HepG2 (cell line): ENCODE measurements around the gene CEP128. TPM values are rescaled to one million over a fixed set of nuclear protein-coding genes. Genes with fewer than 3 reads are reported as not detected.

ENCODE experiments used
- ATAC-seq: fragments of 200-7000 bp; cut with Tn5 transposase; 3 replicates; pipeline ENCODE4 v1.9.1; 2020; ENCODE audit warnings: mild to moderate bottlenecking, moderate library complexity
- BruUV-seq: library from RNA; stranded (reverse); fragments of 400-500 nt; replicated peaks from 2 replicates; lab custom pipeline; 2021; lab: Mats Ljungman, UMichigan
- CTCF ChIA-PET: fragments of 300-600 bp; formaldehyde crosslinking; extraction: SDS; loops from one replicate; lab custom pipeline; 2021; ENCODE audit warnings: low total read pairs, inconsistent platforms, low intra/inter-chr PET ratio; lab: Yijun Ruan, JAX
- POLR2A ChIA-PET: fragments of 350-600 bp; sonication (Branson Sonifier 250); formaldehyde crosslinking; loops from one replicate; lab custom pipeline; 2020; ENCODE audit warnings: antibody characterized with exemption, inconsistent platforms; lab: Yijun Ruan, JAX
- DNase-seq: peaks from one replicate; pipeline ENCODE4 v3.0.0-alpha.2; 2015; ENCODE audit warnings: low spot score
- FAIRE-seq: peaks from 3 replicates; lab custom pipeline; 2011; peaks lifted over from hg19 to GRCh38; lab: Jason Lieb, UNC
- H2AFZ ChIP-seq: one replicate; pipeline ENCODE4 v1.6.1; 2011; ENCODE audit warnings: low read length, inconsistent platforms
- H3K27ac ChIP-seq: fragments of 300-600 bp; 3 replicates; pipeline ENCODE4 v1.8.0; 2011; ENCODE audit warnings: mixed run types, mild to moderate bottlenecking, mixed read lengths, low read length, inconsistent platforms; ENCODE audit not compliant: insufficient read depth; ENCODE audit errors: extremely low read length
- H3K27me3 ChIP-seq, 2 experiments: fragments of 200-600 bp in 1 of 2; 2 replicates in 1 of 2; 3 replicates in 1 of 2; pipeline versions ENCODE4 v1.6.0 to v1.8.0; 2011; ENCODE audit warnings: low read length in 2 of 2, mild to moderate bottlenecking in 2 of 2, moderate library complexity in 2 of 2, inconsistent platforms in 1 of 2; ENCODE audit not compliant: insufficient read depth in 2 of 2, control insufficient read depth in 1 of 2
- H3K36me3 ChIP-seq, 2 experiments: fragments of 200-600 bp in 1 of 2; replicated peaks in 1 of 2; 2 replicates in 1 of 2; 3 replicates in 1 of 2; pipeline versions ENCODE4 v1.5.1 to v1.8.0; 2011; ENCODE audit warnings: low read length in 2 of 2, inconsistent platforms in 1 of 2; ENCODE audit not compliant: insufficient read depth in 2 of 2, control insufficient read depth in 1 of 2
- H3K4me1 ChIP-seq: 2 replicates; pipeline ENCODE4 v1.5.1; 2012; ENCODE audit warnings: low read length, inconsistent platforms; ENCODE audit not compliant: insufficient read depth
- H3K4me2 ChIP-seq: 2 replicates; pipeline ENCODE4 v1.6.0; 2011; ENCODE audit warnings: low read depth, low read length, inconsistent platforms
- H3K4me3 ChIP-seq, 3 experiments: fragments of 200-600 bp in 1 of 3; sonication (generic), shearing (Covaris generic) in 1 of 3; replicated peaks in 1 of 3; 2 replicates each; pipeline ENCODE4 v1.5.1; 2011 to 2016; ENCODE audit warnings: low read length in 3 of 3, inconsistent platforms in 2 of 3, low read depth in 2 of 3, mild to moderate bottlenecking in 2 of 3, control low read depth in 1 of 3, mixed read lengths in 1 of 3; ENCODE audit not compliant: insufficient read depth in 1 of 3
- H3K79me2 ChIP-seq: one replicate; pipeline ENCODE4 v1.6.1; 2011; ENCODE audit warnings: low read length, inconsistent platforms; ENCODE audit not compliant: insufficient read depth
- H3K9ac ChIP-seq: 2 replicates; pipeline ENCODE4 v1.6.0; 2011; ENCODE audit warnings: mild to moderate bottlenecking, low read depth, low read length, inconsistent platforms; ENCODE audit not compliant: insufficient read depth
- H3K9me3 ChIP-seq: 2 replicates; pipeline ENCODE4 v1.5.1; 2012; ENCODE audit warnings: mild to moderate bottlenecking, low read length
- H4K20me1 ChIP-seq: 2 replicates; pipeline ENCODE4 v1.6.0; 2011; ENCODE audit warnings: inconsistent platforms, mild to moderate bottlenecking, low read length, moderate library complexity; ENCODE audit not compliant: insufficient read depth
- ETV5 ChIP-seq: IDR thresholded peaks from 2 replicates; pipeline ENCODE4 v1.6.1; 2018; ENCODE audit warnings: missing biosample characterization, missing genetic modification reagents, inconsistent platforms, borderline replicate concordance
- HOXD1 ChIP-seq: sonication (generic); formaldehyde crosslinking; IDR thresholded peaks from 2 replicates; pipeline ENCODE4 v1.5.0; 2020; ENCODE audit warnings: missing genetic modification reagents
- PITX1 ChIP-seq: sonication (generic); formaldehyde crosslinking; IDR thresholded peaks from 2 replicates; pipeline ENCODE4 v1.5.1; 2020; ENCODE audit warnings: mild to moderate bottlenecking, missing genetic modification reagents
- ZBTB10 ChIP-seq: sonication (generic); formaldehyde crosslinking; IDR thresholded peaks from 2 replicates; pipeline ENCODE4 v1.4.0; 2020; ENCODE audit warnings: missing genetic modification reagents, borderline replicate concordance
- ZBTB8A ChIP-seq: sonication (generic); formaldehyde crosslinking; IDR thresholded peaks from 2 replicates; pipeline ENCODE4 v1.4.0; 2020; ENCODE audit warnings: mild to moderate bottlenecking, low read depth, missing genetic modification reagents, borderline replicate concordance
- ZMYM2 ChIP-seq: sonication (generic); formaldehyde crosslinking; IDR thresholded peaks from 2 replicates; pipeline ENCODE4 v1.8.0; 2022; ENCODE audit warnings: mild to moderate bottlenecking, missing genetic modification reagents
- WGBS: methylation state at CpG from one replicate; pipeline ENCODE4 v1.1.6; 2017; ENCODE audit warnings: low lambda C conversion rate; 5-methylcytosine and 5-hydroxymethylcytosine counted together
- in situ Hi-C: cut with HindIII; loops from 2 replicates; pipeline ENCODE4 v1.10.0; 2017; ENCODE audit warnings: low pct_unique_long_range_greater_than_20kb; ENCODE audit not compliant: extremely low pct_ligation_motif_present
- intact Hi-C: fragments of 100-400 bp; cut with micrococcal nuclease; formaldehyde crosslinking; loops from one replicate; pipeline ENCODE4 v1.10.0; 2022; ENCODE audit not compliant: unreplicated experiment
- polyA plus RNA-seq, 8 experiments: library from polyadenylated mRNA; depleted of rRNA in 3 of 8; stranded (reverse) in 7 of 8; unstranded in 1 of 8; fragments of >200 nt; fragmentation: Illumina TruSeq in 4 of 8; extraction: Trizol in 4 of 8; gene quantifications; 2 replicates each; pipeline versions ENCODE4 v1.2.1 to v1.2.3, GENCODE V29; 2011 to 2016; ENCODE audit warnings: low read depth in 4 of 8, missing spikeins in 1 of 8, mixed read lengths in 1 of 8; ENCODE audit not compliant: insufficient read depth in 1 of 8
- total RNA-seq, 5 experiments: library from RNA; depleted of rRNA; stranded (reverse); fragments of >200 nt; fragmentation: Illumina TruSeq; extraction: Trizol; gene quantifications; 2 replicates each; pipeline ENCODE4 v1.2.3, GENCODE V29; 2016; ENCODE audit warnings: low read depth in 1 of 5
- TF ChIP-seq, protein P1 (sequence below): sonication (generic); formaldehyde crosslinking; IDR thresholded peaks from 2 replicates; pipeline ENCODE4 v1.4.0; 2020; ENCODE audit warnings: missing genetic modification reagents, borderline replicate concordance

Gene CEP128
- total and polyA plus RNA-seq, 2 of the 13 experiments (the other 11 are each of a cell fraction or from before 2014, with no cell fraction given) = 1.3 to 7.5 TPM

GRCh38 chr14:80988735-80989429 lies 47.3 kb upstream of the CEP128 start (continued):
- TF ChIP-seq, protein P1, sequence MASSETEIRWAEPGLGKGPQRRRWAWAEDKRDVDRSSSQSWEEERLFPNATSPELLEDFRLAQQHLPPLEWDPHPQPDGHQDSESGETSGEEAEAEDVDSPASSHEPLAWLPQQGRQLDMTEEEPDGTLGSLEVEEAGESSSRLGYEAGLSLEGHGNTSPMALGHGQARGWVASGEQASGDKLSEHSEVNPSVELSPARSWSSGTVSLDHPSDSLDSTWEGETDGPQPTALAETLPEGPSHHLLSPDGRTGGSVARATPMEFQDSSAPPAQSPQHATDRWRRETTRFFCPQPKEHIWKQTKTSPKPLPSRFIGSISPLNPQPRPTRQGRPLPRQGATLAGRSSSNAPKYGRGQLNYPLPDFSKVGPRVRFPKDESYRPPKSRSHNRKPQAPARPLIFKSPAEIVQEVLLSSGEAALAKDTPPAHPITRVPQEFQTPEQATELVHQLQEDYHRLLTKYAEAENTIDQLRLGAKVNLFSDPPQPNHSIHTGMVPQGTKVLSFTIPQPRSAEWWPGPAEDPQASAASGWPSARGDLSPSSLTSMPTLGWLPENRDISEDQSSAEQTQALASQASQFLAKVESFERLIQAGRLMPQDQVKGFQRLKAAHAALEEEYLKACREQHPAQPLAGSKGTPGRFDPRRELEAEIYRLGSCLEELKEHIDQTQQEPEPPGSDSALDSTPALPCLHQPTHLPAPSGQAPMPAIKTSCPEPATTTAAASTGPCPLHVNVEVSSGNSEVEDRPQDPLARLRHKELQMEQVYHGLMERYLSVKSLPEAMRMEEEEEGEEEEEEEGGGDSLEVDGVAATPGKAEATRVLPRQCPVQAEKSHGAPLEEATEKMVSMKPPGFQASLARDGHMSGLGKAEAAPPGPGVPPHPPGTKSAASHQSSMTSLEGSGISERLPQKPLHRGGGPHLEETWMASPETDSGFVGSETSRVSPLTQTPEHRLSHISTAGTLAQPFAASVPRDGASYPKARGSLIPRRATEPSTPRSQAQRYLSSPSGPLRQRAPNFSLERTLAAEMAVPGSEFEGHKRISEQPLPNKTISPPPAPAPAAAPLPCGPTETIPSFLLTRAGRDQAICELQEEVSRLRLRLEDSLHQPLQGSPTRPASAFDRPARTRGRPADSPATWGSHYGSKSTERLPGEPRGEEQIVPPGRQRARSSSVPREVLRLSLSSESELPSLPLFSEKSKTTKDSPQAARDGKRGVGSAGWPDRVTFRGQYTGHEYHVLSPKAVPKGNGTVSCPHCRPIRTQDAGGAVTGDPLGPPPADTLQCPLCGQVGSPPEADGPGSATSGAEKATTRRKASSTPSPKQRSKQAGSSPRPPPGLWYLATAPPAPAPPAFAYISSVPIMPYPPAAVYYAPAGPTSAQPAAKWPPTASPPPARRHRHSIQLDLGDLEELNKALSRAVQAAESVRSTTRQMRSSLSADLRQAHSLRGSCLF = no peak
- TF ChIP-seq ZBTB8A (CRISPR knock-in tag) (no peak), ETV5 (no peak), PITX1 (CRISPR knock-in tag) (no peak), HOXD1 (CRISPR knock-in tag) (no peak), ZMYM2 (CRISPR knock-in tag) (no peak)

DNA sequence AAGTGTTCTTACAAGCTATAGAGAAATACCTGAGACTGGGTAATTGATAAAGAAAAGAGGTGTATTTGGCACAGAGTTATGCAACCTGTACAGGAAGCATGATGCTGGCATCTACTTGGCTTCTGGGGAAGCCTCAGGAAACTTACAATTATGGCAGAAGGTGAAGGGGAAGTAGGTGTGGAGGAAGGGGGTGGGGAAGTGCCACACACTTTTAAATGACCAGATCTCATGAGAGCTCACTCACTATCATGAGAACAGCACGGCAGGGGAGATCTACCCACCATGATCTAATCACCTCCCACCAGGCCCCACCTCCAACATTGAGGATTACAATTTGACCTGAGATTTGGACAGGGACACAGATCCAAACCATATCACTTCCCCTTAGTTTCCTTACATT lies 46.7 kb upstream of the CEP128 start:
- DNase-seq = no peak
- 33% methylated on average over 1 of the region's 1 CpG for WGBS
- BruUV-seq = no TSS peak
- no peaks in the 10 kb centered on the region for H3K4me1 ChIP-seq
- ChIA-PET CTCF (interaction anchor here (1.6 to 2.8 kb wide), 2 partner anchors 33 to 931 kb away, joined by 4 to 30 read pairs; partner anchors contain the start of gene TSHR), POLR2A (no interaction called here)
- no peaks in the 10 kb centered on the region for H3K9me3 ChIP-seq
- no peak overlapping the region for H3K27ac ChIP-seq
- no peak overlapping the region for H2AFZ ChIP-seq
- H3K4me3 ChIP-seq = no peak overlapping the region
- H3K79me2 ChIP-seq = no peaks in the 10 kb centered on the region
- peaks cover 0 to 7% of the 10 kb centered on the region in 2 experiments; a peak in 1 of 5 replicates for H3K27me3 ChIP-seq
- H3K36me3 ChIP-seq = no peaks in the 10 kb centered on the region
- in situ Hi-C loops (no loop called here), intact Hi-C loops (no loop called here)
- no peak for FAIRE-seq
- ATAC-seq = no peak
- H4K20me1 ChIP-seq = no peaks in the 10 kb centered on the region
- no peak overlapping the region for H3K9ac ChIP-seq
- no peak overlapping the region for H3K4me2 ChIP-seq
- no peak for TF ChIP-seq ZBTB10 (CRISPR knock-in tag)
